ENCODE data around the gene CTRB2.
"Not testable (repeated sequence)": the region's sequence is repeated elsewhere in the genome, so short reads cannot be mapped to it uniquely, and the experiment has no call there.

CTRB2 gene

GRCh38 chr16:75225678-75226515 is 18.9 kb upstream of the CTRB2 start:
- no peak for DNase-seq

- no peak for DNase-seq
These were observed 18.1 kb upstream of the CTRB2 start for GRCh38 chr16:75225092-75225491.

- DNase-seq = no peak
These were observed 17.5 kb upstream of the CTRB2 start for GRCh38 chr16:75224306-75225082.

GRCh38 chr16:75223129-75223528 is 16.2 kb upstream of the CTRB2 start:
- DNase-seq = not testable (repeated sequence)

GRCh38 chr16:75222271-75222783 is 15.4 kb upstream of the CTRB2 start:
- DNase-seq = no peak

- DNase-seq = no peak
These were observed 12.9 kb upstream of the CTRB2 start for GRCh38 chr16:75219838-75220237.

- no peak for DNase-seq
These were observed 12.1 kb upstream of the CTRB2 start for GRCh38 chr16:75219088-75219487.

- no peak for DNase-seq
These were observed 11.5 kb upstream of the CTRB2 start, which contains the start of gene CTRB1 for GRCh38 chr16:75218256-75219076. TSS of gene CTRB1 (plus strand) at chr16:75218988. CDS start at chr16:75219008, 20 bp downstream.

- no peak for DNase-seq
These were observed 10.5 kb upstream of the CTRB2 start for GRCh38 chr16:75217389-75217851.

- DNase-seq = no peak
These were observed 9.6 kb upstream of the CTRB2 start for GRCh38 chr16:75216576-75216975.

- no peak for DNase-seq
These were observed 9.2 kb upstream of the CTRB2 start for GRCh38 chr16:75216127-75216526.

- DNase-seq = not testable (repeated sequence)
These were observed 4.3 kb upstream of the CTRB2 start for GRCh38 chr16:75211286-75211685.

- no peak for DNase-seq
These were observed 3.0 kb upstream of the CTRB2 start for GRCh38 chr16:75209944-75210343.

- not testable (repeated sequence) for DNase-seq
These were observed 2.6 kb upstream of the CTRB2 start for GRCh38 chr16:75209514-75209913.

GRCh38 chr16:75208861-75209505 is 2.0 kb upstream of the CTRB2 start:
- DNase-seq = no peak

- no peak for DNase-seq
These were observed 1.4 kb upstream of the CTRB2 start for GRCh38 chr16:75208242-75208825.

- DNase-seq = no peak
These were observed 870 bp upstream of the CTRB2 start for GRCh38 chr16:75207831-75208230.

- DNase-seq = not testable (repeated sequence)
These were observed 806 bp downstream of the CTRB2 start for GRCh38 chr16:75205961-75206748.

GRCh38 chr16:75205438-75205837 is 1.5 kb downstream of the CTRB2 start:
- not testable (repeated sequence) for DNase-seq

- DNase-seq = not testable (repeated sequence)
These were observed 2.1 kb downstream of the CTRB2 start for GRCh38 chr16:75204905-75205304.

- no peak for DNase-seq
These were observed 2.6 kb downstream of the CTRB2 start for GRCh38 chr16:75204410-75204758.

All from activated CD8-positive, alpha-beta memory T cell treated with anti-CD3 and anti-CD28 coated beads, Interleukin-2, amount 50 U/mL, for 4 hours (primary cell).